ENCODE results near the gene EZH2. TPM values are rescaled to one million over a fixed set of nuclear protein-coding genes. Genes with fewer than 3 reads are reported as not detected.

The EZH2 gene
- total RNA-seq, 1 experiment from 2014 or later = 46.5 TPM

GRCh38 chr7:148782757-148783456 lies 101.2 kb downstream of the EZH2 start:
- no peaks in the 10 kb centered on the region for H3K27me3 Mint-ChIP-seq (ENCODE audit: unreplicated experiment)
- H3K4me1 Mint-ChIP-seq (ENCODE audit: low read depth, unreplicated experiment) = no peaks in the 10 kb centered on the region
- BruUV-seq (replicated peaks) = no TSS peak
- H3K4me3 Mint-ChIP-seq (ENCODE audit: low read depth, unreplicated experiment) = no peak overlapping the region
- H3K36me3 Mint-ChIP-seq (ENCODE audit: insufficient read depth, unreplicated experiment) = peaks cover 23% of the 10 kb centered on the region
- CTCF ChIA-PET = interaction anchor here (0.6 kb wide), 1 partner anchor 332 kb away, joined by 3 read pairs; no protein-coding TSS in a partner anchor
- intact Hi-C loops (cut with micrococcal nuclease; ENCODE audit: unreplicated experiment) = no loop called here
- no peak overlapping the region for H3K27ac Mint-ChIP-seq (ENCODE audit: unreplicated experiment)
- no peak for DNase-seq
- TF ChIP-seq CTCF (IDR thresholded peaks at IDR 0.05; ENCODE audit: unreplicated experiment) = no peak
- no peaks in the 10 kb centered on the region for H3K9me3 Mint-ChIP-seq (ENCODE audit: low read depth, unreplicated experiment)

- Mint-ChIP-seq H3K4me3 (ENCODE audit: low read depth, unreplicated experiment) (no peak overlapping the region), H3K36me3 (ENCODE audit: insufficient read depth, unreplicated experiment) (no peaks in the 10 kb centered on the region), H3K27me3 (ENCODE audit: unreplicated experiment) (no peaks in the 10 kb centered on the region), H3K27ac (ENCODE audit: unreplicated experiment) (no peak overlapping the region), H3K9me3 (ENCODE audit: low read depth, unreplicated experiment) (no peaks in the 10 kb centered on the region), H3K4me1 (ENCODE audit: low read depth, unreplicated experiment) (peaks cover 13% of the 10 kb centered on the region)
- no peak for TF ChIP-seq CTCF (IDR thresholded peaks at IDR 0.05; ENCODE audit: unreplicated experiment)
- BruUV-seq (replicated peaks) = no TSS peak
- no peak for DNase-seq
- CTCF ChIA-PET = no interaction called here
- intact Hi-C loops (cut with micrococcal nuclease; ENCODE audit: unreplicated experiment) = loop anchor here (10.0 kb wide), 1 partner anchor 200 kb away; no protein-coding TSS in a partner anchor
Measured at GRCh38 chr7:148774471-148774870, 109.6 kb downstream of the EZH2 start.

- CTCF ChIA-PET = no interaction called here
- Mint-ChIP-seq H3K9me3 (ENCODE audit: low read depth, unreplicated experiment) (no peaks in the 10 kb centered on the region), H3K36me3 (ENCODE audit: insufficient read depth, unreplicated experiment) (no peaks in the 10 kb centered on the region), H3K27ac (ENCODE audit: unreplicated experiment) (peak overlapping the region; percentile 15), H3K27me3 (ENCODE audit: unreplicated experiment) (no peaks in the 10 kb centered on the region), H3K4me3 (ENCODE audit: low read depth, unreplicated experiment) (no peak overlapping the region), H3K4me1 (ENCODE audit: low read depth, unreplicated experiment) (peaks cover 13% of the 10 kb centered on the region)
- BruUV-seq (replicated peaks) = no TSS peak
- intact Hi-C loops (cut with micrococcal nuclease; ENCODE audit: unreplicated experiment) = loop anchor here (10.0 kb wide), 1 partner anchor 199 kb away; no protein-coding TSS in a partner anchor
- no peak for DNase-seq
- no peak for TF ChIP-seq CTCF (IDR thresholded peaks at IDR 0.05; ENCODE audit: unreplicated experiment)
Measured at GRCh38 chr7:148773334-148773733, 110.8 kb downstream of the EZH2 start.

GRCh38 chr7:148772297-148773089 lies 111.6 kb downstream of the EZH2 start:
- CTCF ChIA-PET = interaction anchor here (0.6 kb wide), 1 partner anchor 165 kb away, joined by 3 read pairs; no protein-coding TSS in a partner anchor
- peak; percentile 45 for DNase-seq
- intact Hi-C loops (cut with micrococcal nuclease; ENCODE audit: unreplicated experiment) = loop anchor here (10.0 kb wide), 1 partner anchor 198 kb away; no protein-coding TSS in a partner anchor
- TF ChIP-seq CTCF (IDR thresholded peaks at IDR 0.05; ENCODE audit: unreplicated experiment) = no peak
- no peaks in the 10 kb centered on the region for H3K27me3 Mint-ChIP-seq (ENCODE audit: unreplicated experiment)
- BruUV-seq (replicated peaks) = no TSS peak
- no peak overlapping the region for H3K4me3 Mint-ChIP-seq (ENCODE audit: low read depth, unreplicated experiment)
- H3K4me1 Mint-ChIP-seq (ENCODE audit: low read depth, unreplicated experiment) = peaks cover 13% of the 10 kb centered on the region
- H3K36me3 Mint-ChIP-seq (ENCODE audit: insufficient read depth, unreplicated experiment) = peaks cover 6% of the 10 kb centered on the region
- peak overlapping the region; percentile 15 for H3K27ac Mint-ChIP-seq (ENCODE audit: unreplicated experiment)
- H3K9me3 Mint-ChIP-seq (ENCODE audit: low read depth, unreplicated experiment) = no peaks in the 10 kb centered on the region
